Lung (tissue), 12 donors: ENCODE measurements around the gene CCL1. TPM values are rescaled to one million over a fixed set of nuclear protein-coding genes. Genes with fewer than 3 reads are reported as not detected.

Experiments used
- ATAC-seq: fragments of 200-7000 bp; cut with Tn5 transposase; one replicate; pipeline ENCODE4 v1.9.1; 2020; ENCODE audit warnings: moderate number of reproducible peaks; ENCODE audit not compliant: insufficient read depth, low FRiP score
- DNase-seq, 3 donors: peaks; one replicate each; pipeline ENCODE4 v3.0.0-alpha.2; 2013 to 2017
- H3K27ac ChIP-seq, 2 donors: one replicate each; pipeline ENCODE4 v1.5.1; 2013; ENCODE audit warnings: mild to moderate bottlenecking in 2 of 2, moderate library complexity in 2 of 2, control low read depth in 1 of 2, inconsistent platforms in 1 of 2, low read depth in 1 of 2, low read length in 1 of 2
- H3K27me3 ChIP-seq, 3 donors: one replicate each; pipeline ENCODE4 v1.5.1; 2013; ENCODE audit warnings: low read length in 2 of 3; ENCODE audit not compliant: control insufficient read depth in 3 of 3, insufficient read depth in 3 of 3
- H3K36me3 ChIP-seq, 4 donors: one replicate each; pipeline ENCODE4 v1.5.1; 2013; ENCODE audit warnings: low read length in 4 of 4, mild to moderate bottlenecking in 1 of 4, moderate library complexity in 1 of 4; ENCODE audit not compliant: control insufficient read depth in 4 of 4, insufficient read depth in 4 of 4
- H3K4me1 ChIP-seq, 5 donors: one replicate each; pipeline ENCODE4 v1.5.1; 2013; ENCODE audit warnings: low read length in 5 of 5, mild to moderate bottlenecking in 2 of 5, moderate library complexity in 1 of 5; ENCODE audit not compliant: control insufficient read depth in 5 of 5, insufficient read depth in 5 of 5
- H3K4me3 ChIP-seq: one replicate; pipeline ENCODE4 v1.5.1; 2013; ENCODE audit warnings: mild to moderate bottlenecking, control low read depth, moderate library complexity
- H3K9ac ChIP-seq, 2 donors: one replicate each; pipeline ENCODE4 v1.5.1; 2013; ENCODE audit warnings: low read length in 2 of 2, control low read depth in 1 of 2; ENCODE audit not compliant: insufficient read depth in 1 of 2
- H3K9me3 ChIP-seq, 4 donors: one replicate each; pipeline ENCODE4 v1.5.1; 2013; ENCODE audit warnings: low read length in 3 of 4, mild to moderate bottlenecking in 1 of 4, moderate library complexity in 1 of 4; ENCODE audit not compliant: control insufficient read depth in 4 of 4, insufficient read depth in 3 of 4
- CTCF ChIP-seq: IDR thresholded peaks from 2 replicates; pipeline ENCODE4 v1.5.1; 2012; ENCODE audit warnings: mild to moderate bottlenecking; ENCODE audit errors: control extremely low read depth, extremely low read depth
- WGBS, 2 donors: extraction: QIAGEN DNeasy Blood & Tissue Kit; methylation state at CpG; one replicate each; pipeline ENCODE4 v1.1.7; 2013; 5-methylcytosine and 5-hydroxymethylcytosine counted together
- polyA plus RNA-seq, 2 donors: library from polyadenylated mRNA; stranded (reverse); fragments of 200-250 nt; gene quantifications; one replicate each; pipeline ENCODE4 v1.2.1, GENCODE V29; 2013
- total RNA-seq, 2 donors: library from RNA; depleted of rRNA in 1 of 2; stranded (reverse); fragments of >200 nt in 1 of 2; gene quantifications; one replicate each; pipeline ENCODE4 v1.2.1, GENCODE V29; 2014 to 2021
- donor health status: control.
- donor health status: control.
- donor health status: Bipolar disorder and iron deficiency.
- donor health status: healthy.
- donor health status: DM: yes; HTN: yes; CAD: no.

The CCL1 gene
- total and polyA plus RNA-seq, 4 donors, result 0.44 TPM; not detected in 3

- Histone ChIP-seq H3K9ac (no peak overlapping the region), H3K27me3 (no peaks in the 10 kb centered on the region), H3K36me3 (no peaks in the 10 kb centered on the region), H3K9me3 (no peaks in the 10 kb centered on the region), H3K4me3 (no peak overlapping the region), H3K27ac (no peak overlapping the region), H3K4me1 (peaks cover 0 to 9% (median 0%) of the 10 kb centered on the region in 5 donors)
- ATAC-seq (no peak), DNase-seq (no peak)
- TF ChIP-seq CTCF, result no peak
- WGBS, 2 donors, result 67 to 74% methylated on average over 11 of the region's 11 CpGs
These were observed 2.3 kb downstream of the CCL1 start for GRCh38 chr17:34360601-34361270.

GRCh38 chr17:34358631-34359030 lies 4.4 kb downstream of the CCL1 start:
- 96 to 98% methylated on average over 3 of the region's 3 CpGs for WGBS, 2 donors
- no peak for TF ChIP-seq CTCF

GRCh38 chr17:34357398-34357797 lies 5.6 kb downstream of the CCL1 start:
- no peak overlapping the region for H3K9ac ChIP-seq

More at GRCh38 chr17:34358631-34359030, 4.4 kb downstream of the CCL1 start:
- H3K27me3 ChIP-seq, result no peaks in the 10 kb centered on the region
- no peak for ATAC-seq
- peaks cover 0 to 9% (median 2%) of the 10 kb centered on the region in 5 donors for H3K4me1 ChIP-seq
- no peak overlapping the region for H3K4me3 ChIP-seq
- no peak overlapping the region for H3K9ac ChIP-seq
- H3K9me3 ChIP-seq, result no peaks in the 10 kb centered on the region
- no peaks in the 10 kb centered on the region for H3K36me3 ChIP-seq
- H3K27ac ChIP-seq, result no peak overlapping the region
- no peak for DNase-seq

More at GRCh38 chr17:34357398-34357797, 5.6 kb downstream of the CCL1 start:
- Histone ChIP-seq H3K4me3 (no peak overlapping the region), H3K27ac (no peak overlapping the region), H3K27me3 (no peaks in the 10 kb centered on the region), H3K9me3 (no peaks in the 10 kb centered on the region), H3K4me1 (peaks cover 0 to 17% (median 0%) of the 10 kb centered on the region in 5 donors), H3K36me3 (no peaks in the 10 kb centered on the region)
- no peak for TF ChIP-seq CTCF
- WGBS, 2 donors, result 68 to 84% methylated on average over 2 of the region's 2 CpGs
- DNase-seq, result no peak
- ATAC-seq, result no peak
